T-cell (primary cell): ENCODE data around the gene CHDH. TPM values are rescaled to one million over a fixed set of nuclear protein-coding genes. Genes with fewer than 3 reads are reported as not detected.
A peak's percentile ranks its signal among the peaks of the same experiment; 100 is the strongest.

Experiments
- ATAC-seq, 4 experiments: fragments of 200-7000 bp in 3 of 4; fragments of 150-1000 bp in 1 of 4; cut with Tn5 transposase; replicated peaks in 1 of 4; 1 replicate in 3 of 4; 2 replicates in 1 of 4; pipeline ENCODE4 v1.10.0; 2021; ENCODE audit warnings: moderate library complexity in 3 of 4, mild to moderate bottlenecking in 2 of 4, moderate number of reproducible peaks in 1 of 4
- CTCF ChIA-PET, 2 donors: fragments of 300-600 bp; sonication (Branson Sonifier 250); formaldehyde crosslinking; loops; one replicate each; lab custom pipeline; 2022; ENCODE audit warnings: antibody characterized with exemption in 2 of 2; lab: Charles Lee
- POLR2A ChIA-PET, 2 donors: fragments of 300-600 bp; sonication (Branson Sonifier 250); formaldehyde crosslinking; loops; one replicate each; lab custom pipeline; 2022; ENCODE audit warnings: antibody characterized with exemption in 2 of 2; lab: Charles Lee
- DNase-seq, 35 experiments: peaks; one replicate each; pipeline versions ENCODE4 v3.0.0 to v3.0.0-alpha.2; 2013 to 2023
- H3K27ac ChIP-seq: one replicate; pipeline ENCODE4 v1.5.1; 2013; ENCODE audit warnings: low read length
- H3K27me3 ChIP-seq, 2 experiments: replicated peaks in 1 of 2; 1 replicate in 1 of 2; 2 replicates in 1 of 2; pipeline versions ENCODE4 v1.6.1 to v1.7.0; 2013; ENCODE audit warnings: low read length in 1 of 2, mixed read lengths in 1 of 2; ENCODE audit not compliant: control insufficient read depth in 2 of 2, insufficient read depth in 2 of 2; ENCODE audit errors: extremely low read depth in 1 of 2
- H3K36me3 ChIP-seq, 2 donors: 1 replicate in 1 of 2; 2 replicates in 1 of 2; pipeline versions ENCODE4 v1.6.1 to v1.7.0; 2013; ENCODE audit warnings: low read length in 1 of 2; ENCODE audit not compliant: control insufficient read depth in 2 of 2, insufficient read depth in 1 of 2; ENCODE audit errors: extremely low read depth in 1 of 2
- H3K4me1 ChIP-seq, 2 experiments: 1 replicate in 1 of 2; 2 replicates in 1 of 2; pipeline versions ENCODE4 v1.6.1 to v1.7.0; 2013; ENCODE audit warnings: low read length in 2 of 2, mixed read lengths in 1 of 2; ENCODE audit not compliant: insufficient read depth in 2 of 2, control insufficient read depth in 1 of 2; ENCODE audit errors: extremely low read depth in 1 of 2
- H3K4me3 ChIP-seq, 2 donors: 1 replicate in 1 of 2; 2 replicates in 1 of 2; pipeline versions ENCODE4 v1.5.1 to v1.7.0; 2013; ENCODE audit warnings: mild to moderate bottlenecking in 2 of 2, low read length in 1 of 2, moderate library complexity in 1 of 2; ENCODE audit not compliant: control insufficient read depth in 1 of 2; ENCODE audit errors: extremely low read depth in 1 of 2
- H3K9me3 ChIP-seq: 2 replicates; pipeline ENCODE4 v1.7.0; 2013
- H3K27ac Mint-ChIP-seq, 2 donors: one replicate each; pipeline ENCODE4 v1.8.0; 2020 to 2021; ENCODE audit warnings: mild to moderate bottlenecking in 2 of 2, mixed read lengths in 2 of 2
- H3K27me3 Mint-ChIP-seq, 2 donors: one replicate each; pipeline ENCODE4 v1.8.0; 2021 to 2022; ENCODE audit warnings: mixed read lengths in 2 of 2
- H3K36me3 Mint-ChIP-seq: one replicate; pipeline ENCODE4 v1.8.0; 2021; ENCODE audit warnings: mixed read lengths
- H3K4me1 Mint-ChIP-seq, 3 donors: one replicate each; pipeline ENCODE4 v1.8.0; 2020 to 2022; ENCODE audit warnings: mixed read lengths in 3 of 3, mild to moderate bottlenecking in 1 of 3
- H3K4me3 Mint-ChIP-seq, 3 donors: one replicate each; pipeline ENCODE4 v1.8.0; 2020 to 2022; ENCODE audit warnings: mild to moderate bottlenecking in 3 of 3, mixed read lengths in 3 of 3, moderate library complexity in 3 of 3
- H3K9me3 Mint-ChIP-seq, 3 donors: one replicate each; pipeline ENCODE4 v1.8.0; 2020 to 2022; ENCODE audit warnings: mixed read lengths in 3 of 3
- WGBS: methylation state at CpG from one replicate; pipeline ENCODE4 v1.1.5; 2013; ENCODE audit warnings: missing lambda C conversion rate; ENCODE audit not compliant: insufficient coverage; 5-methylcytosine and 5-hydroxymethylcytosine counted together
- total RNA-seq, 35 experiments: library from RNA in 6 of 35; stranded (reverse) in 6 of 35; fragments of 120-200 nt in 1 of 35; gene quantifications; one replicate each; pipeline versions ENCODE4 v1.2.1 to v1.2.4 and lab custom pipeline; 2013 to 2026

CHDH gene
- total RNA-seq, 5 donors from 2014 or later (not counting 1 experiment from before 2014, with no cell fraction given): 0.18 to 2.3 (median 0.72) TPM

- no peak for ATAC-seq
- 83% methylated on average over 9 of the region's 14 CpGs for WGBS
- no peak overlapping the region for H3K4me3 ChIP-seq
- no peaks in the 10 kb centered on the region for H3K36me3 ChIP-seq
- H3K9me3 Mint-ChIP-seq: no peaks in the 10 kb centered on the region
- ChIA-PET CTCF (no interaction called here), POLR2A (no interaction called here)
- no peaks in the 10 kb centered on the region for H3K9me3 ChIP-seq
- no peaks in the 10 kb centered on the region for H3K4me1 Mint-ChIP-seq
- H3K36me3 Mint-ChIP-seq: no peaks in the 10 kb centered on the region
- H3K4me3 Mint-ChIP-seq: no peak overlapping the region
- no peak overlapping the region for H3K27ac ChIP-seq
- peaks cover 0 to 33% of the 10 kb centered on the region in 2 experiments for H3K27me3 ChIP-seq
- H3K27ac Mint-ChIP-seq: no peak overlapping the region
- H3K4me1 ChIP-seq: no peaks in the 10 kb centered on the region
- DNase-seq: peak in 1 of 35 experiments; percentile 18
- peaks cover 6 to 17% of the 10 kb centered on the region in 2 donors for H3K27me3 Mint-ChIP-seq
Observed at GRCh38 chr3:53804697-53805462, 41.3 kb downstream of the CHDH start.

- no peak overlapping the region for H3K27ac Mint-ChIP-seq
Observed at GRCh38 chr3:53803816-53804695, 42.2 kb downstream of the CHDH start.

GRCh38 chr3:53803124-53803815 is 42.9 kb downstream of the CHDH start:
- Histone ChIP-seq H3K4me1 (no peaks in the 10 kb centered on the region), H3K27ac (no peak overlapping the region), H3K27me3 (peaks cover 0 to 32% of the 10 kb centered on the region in 2 experiments), H3K36me3 (no peaks in the 10 kb centered on the region), H3K9me3 (no peaks in the 10 kb centered on the region), H3K4me3 (no peak overlapping the region)
- peaks cover 9 to 14% of the 10 kb centered on the region in 2 donors for H3K27me3 Mint-ChIP-seq
- POLR2A ChIA-PET: no interaction called here
- no peak for DNase-seq
- no peak for ATAC-seq
- H3K36me3 Mint-ChIP-seq: no peaks in the 10 kb centered on the region
- H3K4me1 Mint-ChIP-seq: no peaks in the 10 kb centered on the region
- CTCF ChIA-PET: no interaction called here
- 89% methylated on average over 13 of the region's 18 CpGs for WGBS
- H3K4me3 Mint-ChIP-seq: no peak overlapping the region
- H3K9me3 Mint-ChIP-seq: no peaks in the 10 kb centered on the region
- H3K27ac Mint-ChIP-seq: no peak overlapping the region

More at GRCh38 chr3:53803816-53804695, 42.2 kb downstream of the CHDH start:
- 69% methylated on average over 11 of the region's 20 CpGs for WGBS
- peak in 1 of 35 experiments; percentile 5 for DNase-seq
- Histone ChIP-seq H3K4me1 (no peaks in the 10 kb centered on the region), H3K27ac (no peak overlapping the region), H3K9me3 (no peaks in the 10 kb centered on the region), H3K4me3 (no peak overlapping the region), H3K36me3 (no peaks in the 10 kb centered on the region), H3K27me3 (peaks cover 0 to 36% of the 10 kb centered on the region in 2 experiments)
- ChIA-PET POLR2A (no interaction called here), CTCF (no interaction called here)
- Mint-ChIP-seq H3K27me3 (peaks cover 8 to 17% of the 10 kb centered on the region in 2 donors), H3K4me1 (no peaks in the 10 kb centered on the region), H3K4me3 (no peak overlapping the region), H3K36me3 (no peaks in the 10 kb centered on the region), H3K9me3 (no peaks in the 10 kb centered on the region)
- ATAC-seq: no peak

DNA sequence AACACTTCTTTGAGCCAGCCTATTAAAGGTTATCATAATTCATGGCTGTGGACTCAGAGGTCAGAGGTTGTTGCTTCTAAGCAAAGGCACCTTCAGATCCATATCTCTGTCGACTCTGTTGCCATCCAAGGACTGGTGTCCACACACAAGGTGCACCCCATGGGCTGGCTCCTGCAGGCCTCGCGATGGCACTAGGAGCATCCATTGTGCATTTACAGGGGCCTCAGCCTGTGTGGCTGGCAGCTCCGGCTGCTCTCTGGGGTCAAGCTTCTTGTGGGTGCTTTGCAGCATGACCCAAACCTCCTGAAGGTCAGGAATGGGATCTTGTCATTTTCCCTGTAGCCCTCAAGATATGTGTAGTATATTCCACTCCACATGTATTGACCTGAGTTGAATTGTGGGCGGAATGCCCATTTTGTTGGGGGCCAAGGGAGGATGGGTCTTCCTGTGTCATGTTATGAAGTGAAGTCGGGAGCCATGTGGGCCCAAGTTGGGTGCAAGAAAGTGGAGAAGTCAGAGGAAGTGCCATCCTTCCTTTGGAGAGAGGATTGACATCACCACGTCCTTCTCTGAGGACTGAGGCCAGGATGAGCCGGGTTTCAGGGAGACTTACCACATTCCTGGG is 43.9 kb downstream of the CHDH start:
- Mint-ChIP-seq H3K9me3 (no peaks in the 10 kb centered on the region), H3K4me1 (no peaks in the 10 kb centered on the region), H3K4me3 (no peak overlapping the region), H3K27ac (no peak overlapping the region), H3K27me3 (peaks cover 6 to 12% of the 10 kb centered on the region in 2 donors), H3K36me3 (no peaks in the 10 kb centered on the region)
- no peak for ATAC-seq
- POLR2A ChIA-PET: no interaction called here
- no peak for DNase-seq
- H3K4me1 ChIP-seq: no peaks in the 10 kb centered on the region
- 73% methylated on average over 4 of the region's 8 CpGs for WGBS
- H3K27ac ChIP-seq: no peak overlapping the region
- no peak overlapping the region for H3K4me3 ChIP-seq
- H3K36me3 ChIP-seq: no peaks in the 10 kb centered on the region
- H3K9me3 ChIP-seq: no peaks in the 10 kb centered on the region
- H3K27me3 ChIP-seq: peaks cover 0 to 31% of the 10 kb centered on the region in 2 experiments
- CTCF ChIA-PET: no interaction called here

DNA sequence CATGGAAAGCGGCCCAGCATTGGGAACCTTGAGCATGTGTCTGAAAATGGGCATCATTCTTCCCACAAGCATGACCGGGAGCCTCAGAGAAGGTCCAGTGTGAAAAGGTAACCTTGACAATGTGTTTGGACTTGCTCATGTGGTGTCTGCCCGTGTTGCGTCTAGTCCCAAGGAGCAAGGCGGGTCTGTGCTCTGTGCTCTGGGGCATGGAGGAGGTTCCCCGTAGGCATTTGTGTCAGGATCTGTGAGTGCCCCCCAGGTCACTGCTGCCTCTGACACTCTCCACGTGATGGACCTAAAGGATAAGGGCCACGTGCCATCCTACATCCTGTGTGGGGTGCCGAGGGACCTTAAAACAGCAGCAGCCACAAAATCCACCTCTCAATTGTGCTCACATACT is 44.9 kb downstream of the CHDH start:
- no peaks in the 10 kb centered on the region for H3K4me1 ChIP-seq
- H3K4me3 Mint-ChIP-seq: no peak overlapping the region
- H3K27me3 Mint-ChIP-seq: peaks cover 5 to 6% of the 10 kb centered on the region in 2 donors
- DNase-seq: no peak
- no peak overlapping the region for H3K4me3 ChIP-seq
- no peak overlapping the region for H3K27ac ChIP-seq
- ChIA-PET POLR2A (no interaction called here), CTCF (no interaction called here)
- no peak for ATAC-seq
- WGBS: 92% methylated on average over 6 of the region's 9 CpGs
- no peaks in the 10 kb centered on the region for H3K36me3 ChIP-seq
- H3K27ac Mint-ChIP-seq: no peak overlapping the region
- H3K9me3 Mint-ChIP-seq: no peaks in the 10 kb centered on the region
- H3K36me3 Mint-ChIP-seq: no peaks in the 10 kb centered on the region
- H3K4me1 Mint-ChIP-seq: no peaks in the 10 kb centered on the region
- H3K9me3 ChIP-seq: no peaks in the 10 kb centered on the region
- peaks cover 0 to 22% of the 10 kb centered on the region in 2 experiments for H3K27me3 ChIP-seq
